SK-N-SH (cell line): ENCODE data around the gene MOSPD2. TPM values are rescaled to one million over a fixed set of nuclear protein-coding genes. Genes with fewer than 3 reads are reported as not detected.

Source experiments
- CTCF ChIA-PET: fragments of 300-600, 350-600 bp; formaldehyde crosslinking; extraction: SDS; loops from one replicate; lab custom pipeline; 2021; lab: Yijun Ruan, JAX
- POLR2A ChIA-PET: fragments of 350-600 bp; sonication (Branson Sonifier 250); formaldehyde crosslinking; extraction: SDS; loops from one replicate; lab custom pipeline; 2020; ENCODE audit warnings: antibody characterized with exemption, inconsistent platforms; lab: Yijun Ruan, JAX
- DNase-seq: peaks from one replicate; pipeline ENCODE4 v3.0.0; 2012
- H2AFZ ChIP-seq: fragments of 200-600 bp; sonication (generic); 2 replicates; pipeline ENCODE4 v1.8.1; 2016; ENCODE audit warnings: antibody characterized with exemption, mild to moderate bottlenecking, low read depth
- H3F3A ChIP-seq: fragments of 200-600 bp; sonication (generic); replicated peaks from 2 replicates; pipeline ENCODE3; 2016; ENCODE audit warnings: antibody characterized with exemption, mild to moderate bottlenecking; ENCODE audit not compliant: insufficient read depth
- H3K27ac ChIP-seq, 2 experiments: fragments of 200-500 bp in 1 of 2; fragments of 200-600 bp in 1 of 2; sonication (Bioruptor generic) in 1 of 2; sonication (generic), shearing (Covaris generic) in 1 of 2; 2 replicates each; pipeline versions ENCODE4 v1.5.1 to v1.6.1; 2014 to 2016; ENCODE audit warnings: low read depth in 2 of 2, inconsistent platforms in 1 of 2, low read length in 1 of 2, mild to moderate bottlenecking in 1 of 2, mixed read lengths in 1 of 2
- H3K27me3 ChIP-seq: fragments of 200-600 bp; sonication (generic), shearing (Covaris generic); 2 replicates; pipeline ENCODE4 v1.6.1; 2016; ENCODE audit warnings: mixed run types; ENCODE audit not compliant: insufficient read depth
- H3K36me3 ChIP-seq, 2 experiments: fragments of 200-500 bp in 1 of 2; fragments of 200-600 bp in 1 of 2; sonication (Bioruptor generic) in 1 of 2; sonication (generic) in 1 of 2; replicated peaks in 1 of 2; 2 replicates each; pipeline versions ENCODE3 to v1.5.1; 2014 to 2016; ENCODE audit warnings: low read length in 1 of 2, mild to moderate bottlenecking in 1 of 2; ENCODE audit not compliant: insufficient read depth in 2 of 2, control insufficient read depth in 1 of 2
- H3K4me1 ChIP-seq, 2 experiments: fragments of 200-500 bp in 1 of 2; fragments of 200-600 bp in 1 of 2; sonication (Bioruptor generic) in 1 of 2; sonication (generic), shearing (Covaris generic) in 1 of 2; 2 replicates each; pipeline versions ENCODE4 v1.5.1 to v1.6.1; 2014 to 2016; ENCODE audit warnings: low read depth in 1 of 2, low read length in 1 of 2, mixed run types in 1 of 2; ENCODE audit not compliant: insufficient read depth in 2 of 2, control insufficient read depth in 1 of 2
- H3K4me2 ChIP-seq: fragments of 200-600 bp; sonication (generic), shearing (Covaris generic); 2 replicates; pipeline ENCODE4 v1.6.1; 2017; ENCODE audit warnings: mixed run types
- H3K4me3 ChIP-seq, 2 experiments: fragments of 200-500 bp in 1 of 2; fragments of 200-600 bp in 1 of 2; sonication (Bioruptor generic) in 1 of 2; sonication (generic), shearing (Covaris generic) in 1 of 2; 2 replicates each; pipeline versions ENCODE4 v1.5.1 to v1.8.1; 2014 to 2016; ENCODE audit warnings: low read depth in 2 of 2, inconsistent platforms in 1 of 2, low read length in 1 of 2, mild to moderate bottlenecking in 1 of 2, mixed read lengths in 1 of 2, moderate library complexity in 1 of 2
- H3K79me2 ChIP-seq: fragments of 200-600 bp; sonication (generic); 2 replicates; pipeline ENCODE4 v1.8.1; 2017; ENCODE audit warnings: mild to moderate bottlenecking; ENCODE audit not compliant: insufficient read depth
- H3K9ac ChIP-seq: fragments of 200-600 bp; sonication (generic); 2 replicates; pipeline ENCODE4 v1.6.1; 2017; ENCODE audit warnings: mixed run types
- H3K9me2 ChIP-seq: fragments of 200-600 bp; sonication (generic); 2 replicates; pipeline ENCODE4 v1.6.1; 2017; ENCODE audit warnings: mixed run types
- H3K9me3 ChIP-seq: fragments of 200-600 bp; sonication (generic); 2 replicates; pipeline ENCODE4 v1.6.1; 2017; ENCODE audit warnings: mixed run types, mild to moderate bottlenecking, moderate library complexity
- H4K20me1 ChIP-seq: fragments of 200-600 bp; sonication (generic); 2 replicates; pipeline ENCODE4 v1.6.1; 2017; ENCODE audit warnings: mild to moderate bottlenecking, mixed run types; ENCODE audit not compliant: insufficient read depth
- EZH2phosphoT487 ChIP-seq: fragments of 200-600 bp; sonication (generic); IDR thresholded peaks from 2 replicates; pipeline ENCODE4 v1.6.1; 2017; ENCODE audit warnings: low read depth, mixed run types, mild to moderate bottlenecking, antibody characterized with exemption, moderate library complexity, borderline replicate concordance
- FOSL2 ChIP-seq: IDR thresholded peaks from 2 replicates; pipeline ENCODE4 v1.4.0; 2012; ENCODE audit warnings: low read depth, mild to moderate bottlenecking, moderate library complexity, borderline replicate concordance
- FOXM1 ChIP-seq: IDR thresholded peaks from 2 replicates; pipeline ENCODE4 v1.4.0; 2012; ENCODE audit warnings: low read depth, mild to moderate bottlenecking
- JUND ChIP-seq: IDR thresholded peaks from 2 replicates; pipeline ENCODE4 v1.4.0; 2012
- MEF2A ChIP-seq: IDR thresholded peaks from 2 replicates; pipeline ENCODE4 v1.4.0; 2012; ENCODE audit warnings: low read depth, borderline replicate concordance
- NFIC ChIP-seq: IDR thresholded peaks from 2 replicates; pipeline ENCODE4 v1.4.0; 2012; ENCODE audit warnings: borderline replicate concordance
- NRF1 ChIP-seq: IDR thresholded peaks from 2 replicates; pipeline ENCODE4 v1.6.1; 2012; ENCODE audit warnings: low read depth, mild to moderate bottlenecking, low read length
- PBX3 ChIP-seq: IDR thresholded peaks from 2 replicates; pipeline ENCODE4; 2012
- POLR2AphosphoS5 ChIP-seq: IDR thresholded peaks from 2 replicates; pipeline ENCODE4 v1.6.1; 2012; ENCODE audit warnings: low read depth, low read length
- RFX5 ChIP-seq: IDR thresholded peaks from 2 replicates; pipeline ENCODE4 v1.6.1; 2012; ENCODE audit warnings: mild to moderate bottlenecking, improper control_type of control experiment, low read length
- TCF12 ChIP-seq: IDR thresholded peaks from 2 replicates; pipeline ENCODE4 v1.4.0; 2012
- YY1 ChIP-seq: IDR thresholded peaks from 2 replicates; pipeline ENCODE4 v1.4.0; 2012; ENCODE audit warnings: low read depth, mild to moderate bottlenecking
- WGBS: methylation state at CpG from one replicate; pipeline ENCODE4 v1.1.6; 2017; ENCODE audit warnings: low lambda C conversion rate; 5-methylcytosine and 5-hydroxymethylcytosine counted together
- polyA plus RNA-seq, 3 experiments: library from polyadenylated mRNA; depleted of rRNA; stranded (reverse); fragments of >200 nt; gene quantifications; 2 replicates each; pipeline ENCODE4 v1.2.3, GENCODE V29; 2012

Gene MOSPD2
- polyA plus RNA-seq, 1 of the 3 experiments (the other 2 are of a cell fraction) = 7.6 TPM

- ChIA-PET CTCF (no interaction called here), POLR2A (no interaction called here)
- H2AFZ ChIP-seq = no peak overlapping the region
- no peaks in the 10 kb centered on the region for H3K9me3 ChIP-seq
- no peak for DNase-seq
- H3K79me2 ChIP-seq = no peaks in the 10 kb centered on the region
- H3K4me3 ChIP-seq = no peak overlapping the region
- peaks cover 2 to 4% of the 10 kb centered on the region in 2 experiments for H3K36me3 ChIP-seq
- H4K20me1 ChIP-seq = no peaks in the 10 kb centered on the region
- no peak overlapping the region; the same call in 1 of the 2 replicates for H3K9ac ChIP-seq
- no peaks in the 10 kb centered on the region for H3K9me2 ChIP-seq
- H3K27ac ChIP-seq = peak overlapping the region in 1 of 2 experiments; percentile 67; a peak in 2 of 4 replicates
- no peaks in the 10 kb centered on the region for H3K27me3 ChIP-seq
- TF ChIP-seq FOSL2 = no peak
- TF ChIP-seq FOXM1 = no peak
- TF ChIP-seq JUND = no peak
- TF ChIP-seq EZH2phosphoT487 = no peak
- TF ChIP-seq YY1 = no peak
- TF ChIP-seq PBX3 = no peak
- WGBS = 24% methylated on average over 2 of the region's 2 CpGs
- H3K4me1 ChIP-seq = peaks cover 0 to 13% of the 10 kb centered on the region in 2 experiments; a peak in 1 of 4 replicates
- peak overlapping the region; percentile 41; the same call in 1 of the 2 replicates for H3K4me2 ChIP-seq
- peaks cover 9% of the 10 kb centered on the region for H3F3A ChIP-seq
These were observed 30.7 kb downstream of the MOSPD2 start for GRCh38 chrX:14903891-14904290.

GRCh38 chrX:14913241-14913640, 40.0 kb downstream of the MOSPD2 start:
- CTCF ChIA-PET = no interaction called here
- 40% methylated on average over 2 of the region's 2 CpGs for WGBS
- no peak overlapping the region for H3K27ac ChIP-seq

GRCh38 chrX:14915596-14915995, 42.4 kb downstream of the MOSPD2 start:
- Histone ChIP-seq H3K4me2 (no peak overlapping the region), H3K27me3 (no peaks in the 10 kb centered on the region), H2AFZ (no peak overlapping the region), H3K9me3 (no peaks in the 10 kb centered on the region), H3K4me3 (no peak overlapping the region), H3F3A (peaks cover 7% of the 10 kb centered on the region), H3K79me2 (no peaks in the 10 kb centered on the region), H3K27ac (peak overlapping the region; percentile 44 to 53; a peak in 3 of 4 replicates), H3K9ac (no peak overlapping the region), H3K9me2 (no peaks in the 10 kb centered on the region), H3K4me1 (peaks cover 5 to 9% of the 10 kb centered on the region in 2 experiments; a peak in 2 of 4 replicates), H3K36me3 (peaks cover 5 to 10% of the 10 kb centered on the region in 2 experiments), H4K20me1 (no peaks in the 10 kb centered on the region)
- ChIA-PET CTCF (no interaction called here), POLR2A (no interaction called here)
- 38% methylated on average over 3 of the region's 3 CpGs for WGBS
- no peak for TF ChIP-seq NRF1
- DNase-seq = no peak

More at GRCh38 chrX:14913241-14913640, 40.0 kb downstream of the MOSPD2 start:
- POLR2A ChIA-PET = no interaction called here
- peaks cover 5 to 10% of the 10 kb centered on the region in 2 experiments; a peak in 2 of 4 replicates for H3K4me1 ChIP-seq
- H3K9me3 ChIP-seq = no peaks in the 10 kb centered on the region
- H3F3A ChIP-seq = peaks cover 4% of the 10 kb centered on the region
- no peaks in the 10 kb centered on the region for H3K9me2 ChIP-seq
- peaks cover 5 to 10% of the 10 kb centered on the region in 2 experiments for H3K36me3 ChIP-seq
- TF ChIP-seq YY1 (no peak), POLR2AphosphoS5 (no peak), RFX5 (no peak), NRF1 (no peak), TCF12 (no peak), MEF2A (no peak), NFIC (no peak)
- H4K20me1 ChIP-seq = no peaks in the 10 kb centered on the region
- H3K79me2 ChIP-seq = no peaks in the 10 kb centered on the region
- H3K4me2 ChIP-seq = no peak overlapping the region
- no peak overlapping the region for H3K9ac ChIP-seq
- H2AFZ ChIP-seq = no peak overlapping the region
- H3K27me3 ChIP-seq = no peaks in the 10 kb centered on the region
- DNase-seq = no peak
- no peak overlapping the region for H3K4me3 ChIP-seq
